HK-2 (cell line): ENCODE results near the gene GNAZ.
A peak's percentile ranks its signal among the peaks of the same experiment; 100 is the strongest.

ENCODE experiments used
- DNase-seq: peaks from one replicate; pipeline ENCODE4 v3.0.0-alpha.2; 2018; ENCODE audit not compliant: unreplicated experiment

The GNAZ gene

DNA sequence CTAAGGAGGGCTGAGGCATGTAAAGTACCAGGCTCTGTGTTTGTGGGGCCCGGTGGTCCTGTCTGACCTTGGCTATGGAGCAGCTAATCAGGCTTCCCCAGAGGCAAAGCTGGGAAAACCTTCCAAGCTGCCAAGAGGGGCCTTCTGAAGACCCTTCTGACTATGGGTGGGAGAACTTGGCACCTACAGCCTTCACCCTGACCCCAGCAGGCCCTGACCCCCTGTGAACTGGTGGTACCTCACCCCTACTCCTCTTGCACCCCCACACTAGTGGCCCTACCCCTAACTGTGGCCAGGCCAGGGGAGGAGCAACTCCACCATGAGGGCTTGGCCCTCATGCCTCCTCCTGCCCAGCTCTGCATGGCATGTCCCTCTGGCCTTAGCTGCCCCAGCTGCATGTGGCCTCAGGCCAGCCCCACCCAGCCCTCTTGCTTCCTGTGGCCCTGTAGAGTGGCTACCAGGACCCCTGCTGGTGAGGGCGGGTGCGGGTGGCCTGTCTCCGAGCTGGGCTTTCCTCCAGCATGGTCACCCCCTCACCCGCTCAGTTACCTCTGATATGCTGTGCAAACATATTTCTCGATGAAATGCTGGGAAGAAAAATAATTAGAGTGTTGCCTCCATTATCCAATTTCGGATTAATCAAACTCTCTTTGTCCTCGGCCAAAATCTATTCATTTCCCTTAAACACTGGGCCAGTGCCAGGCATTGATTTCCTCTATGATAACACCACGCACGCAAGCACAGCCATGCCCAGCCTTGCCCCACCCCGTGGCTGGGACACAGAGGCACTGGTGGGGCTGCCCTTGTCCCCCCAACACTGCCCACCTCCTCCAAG is 7.5 kb downstream of the GNAZ start:
- no peak for DNase-seq

DNA sequence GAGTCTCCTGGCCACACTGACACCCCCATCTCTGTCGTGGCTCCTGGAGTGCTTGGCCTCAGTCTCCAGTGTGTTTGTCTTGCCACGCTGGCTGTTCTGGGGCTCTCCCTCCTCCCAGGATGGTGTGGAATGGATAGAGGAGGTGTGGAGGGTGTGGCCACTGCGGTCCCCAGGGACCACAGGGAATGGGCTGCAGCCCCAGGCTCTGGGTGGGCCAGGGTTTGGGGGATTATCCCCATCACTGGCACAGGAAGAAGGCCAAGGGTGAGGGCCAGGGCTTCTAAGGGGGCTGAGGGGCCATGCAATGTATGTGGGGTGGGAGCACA is 8.1 kb downstream of the GNAZ start:
- no peak for DNase-seq

DNA sequence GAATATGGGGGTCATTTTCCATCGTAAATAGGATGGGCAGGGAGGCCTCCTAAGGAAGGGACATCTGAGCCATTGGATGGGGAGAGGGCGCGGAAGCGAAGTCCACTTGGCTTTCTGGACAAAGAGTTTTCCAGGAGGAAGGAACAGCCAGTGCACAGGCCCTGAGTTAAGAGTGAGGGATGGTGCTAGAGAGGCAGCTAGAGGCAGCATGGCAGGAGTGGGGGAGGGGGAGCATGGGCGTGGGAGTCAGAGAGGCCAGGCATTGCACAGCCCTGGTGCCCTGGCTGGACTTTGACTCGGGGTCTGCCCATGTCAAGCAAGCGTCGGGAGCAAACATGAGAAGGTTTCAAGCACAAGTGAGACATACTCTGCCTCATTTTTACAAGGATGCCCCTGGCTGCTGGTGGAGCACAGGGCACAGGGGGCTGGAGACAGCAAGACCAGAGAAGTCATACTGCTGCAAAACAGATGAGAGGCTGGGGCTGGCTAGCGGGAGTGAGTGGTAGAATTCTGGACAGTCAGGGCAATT is 9.0 kb downstream of the GNAZ start:
- DNase-seq: no peak

DNA sequence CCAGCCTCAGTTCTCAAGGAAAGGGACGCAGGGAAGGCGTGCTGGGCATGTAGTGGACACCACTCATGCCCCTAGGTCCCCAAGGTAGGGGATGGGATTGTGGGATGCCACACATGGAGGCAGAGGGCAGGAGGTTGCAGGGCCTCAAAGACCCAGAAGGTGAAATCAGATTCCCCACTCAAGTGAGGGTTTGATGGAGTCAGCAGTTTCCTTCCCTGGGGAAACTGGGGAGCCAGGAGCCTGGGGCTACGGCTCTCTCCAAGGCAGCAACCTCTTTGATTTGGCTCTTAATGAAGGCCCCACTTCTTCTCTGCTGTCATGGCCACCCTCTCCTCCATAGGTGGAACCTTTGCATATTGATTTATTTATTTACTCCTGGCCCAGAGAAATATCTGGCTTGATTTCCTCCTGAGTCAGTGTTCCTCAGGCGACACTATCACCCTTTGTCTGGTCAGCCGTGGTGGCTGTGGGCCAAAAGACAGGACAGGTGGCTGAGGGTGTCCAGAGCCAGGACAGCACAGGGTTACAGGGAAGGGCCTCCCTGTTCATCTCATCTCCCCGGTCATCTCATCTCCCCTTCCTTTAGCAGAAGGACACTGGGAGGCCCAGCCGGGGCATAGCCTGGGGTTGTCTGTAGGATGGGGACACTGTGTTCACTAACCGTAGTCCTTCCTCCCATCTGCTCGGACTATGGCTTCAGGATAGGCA is 9.6 kb downstream of the GNAZ start:
- no peak for DNase-seq

DNA sequence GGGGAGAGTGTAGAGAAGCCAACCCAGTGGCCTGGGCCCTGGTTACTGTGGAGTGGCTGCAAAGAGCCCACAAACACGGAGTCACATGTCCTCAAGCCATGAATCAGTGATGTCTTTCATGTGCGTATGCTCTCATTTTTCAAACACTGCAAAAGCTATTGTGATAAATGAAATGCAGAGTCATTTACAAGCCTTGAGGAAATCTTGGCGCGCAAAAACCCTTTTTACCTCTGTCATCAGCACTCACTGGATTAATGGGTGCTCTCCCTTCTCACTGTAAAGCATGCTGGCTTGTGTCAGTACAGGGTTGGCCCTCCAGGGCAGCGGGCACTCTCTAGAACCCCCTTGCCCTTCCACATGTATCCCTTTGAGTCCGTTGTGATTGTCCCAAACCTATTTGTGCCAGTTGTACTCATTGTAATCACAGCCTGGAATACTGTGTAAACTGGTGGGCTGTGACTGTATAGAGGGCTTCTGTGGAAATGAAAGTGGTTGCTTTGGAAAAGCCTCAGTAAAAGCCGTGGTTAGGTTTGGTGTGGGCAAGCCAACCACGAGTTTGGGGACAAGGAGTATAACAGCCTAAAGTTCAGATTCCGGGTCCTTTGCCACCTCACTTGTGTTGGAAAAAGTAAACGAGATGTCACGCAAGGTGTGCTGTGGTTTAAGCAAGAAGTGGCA is 10.4 kb downstream of the GNAZ start:
- DNase-seq: no peak

DNA sequence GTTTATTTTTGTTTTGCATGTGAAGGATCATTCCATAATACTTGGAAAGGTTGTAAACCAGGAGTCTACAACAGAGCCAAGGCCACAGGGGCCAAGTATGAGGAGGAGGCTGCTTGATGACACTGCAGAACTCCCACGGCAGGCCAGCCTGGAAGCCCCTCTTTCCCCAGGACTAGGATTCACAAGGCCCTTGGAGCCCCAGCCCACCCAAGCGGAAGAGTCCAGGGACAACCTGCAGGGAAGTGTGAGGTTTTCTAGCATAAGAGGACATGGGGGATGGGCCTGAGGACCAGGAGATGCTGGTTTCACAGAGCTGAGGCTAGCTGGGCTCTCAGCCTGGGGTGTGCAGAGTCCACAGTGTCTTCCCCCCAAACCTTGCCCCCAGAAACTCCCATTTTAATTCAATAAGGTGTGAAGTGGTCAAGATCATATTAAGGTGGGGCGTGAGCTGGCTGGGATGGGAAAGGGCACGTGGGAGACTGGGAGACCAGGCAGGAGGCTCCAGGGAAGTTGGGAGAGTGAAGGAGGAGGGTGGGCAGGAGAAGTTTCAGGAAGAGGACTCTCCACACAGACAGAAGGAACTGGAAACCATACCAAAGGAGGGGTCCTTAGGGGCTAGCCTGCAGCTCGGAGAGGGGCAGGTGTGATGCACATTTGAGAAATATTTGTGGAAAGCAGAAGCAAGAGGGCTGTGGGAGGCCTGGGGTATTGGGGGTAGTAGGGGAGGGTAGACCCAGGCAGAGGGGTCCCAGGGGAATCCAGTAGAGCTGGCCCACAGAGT is 12.4 kb downstream of the GNAZ start:
- DNase-seq: no peak

DNA sequence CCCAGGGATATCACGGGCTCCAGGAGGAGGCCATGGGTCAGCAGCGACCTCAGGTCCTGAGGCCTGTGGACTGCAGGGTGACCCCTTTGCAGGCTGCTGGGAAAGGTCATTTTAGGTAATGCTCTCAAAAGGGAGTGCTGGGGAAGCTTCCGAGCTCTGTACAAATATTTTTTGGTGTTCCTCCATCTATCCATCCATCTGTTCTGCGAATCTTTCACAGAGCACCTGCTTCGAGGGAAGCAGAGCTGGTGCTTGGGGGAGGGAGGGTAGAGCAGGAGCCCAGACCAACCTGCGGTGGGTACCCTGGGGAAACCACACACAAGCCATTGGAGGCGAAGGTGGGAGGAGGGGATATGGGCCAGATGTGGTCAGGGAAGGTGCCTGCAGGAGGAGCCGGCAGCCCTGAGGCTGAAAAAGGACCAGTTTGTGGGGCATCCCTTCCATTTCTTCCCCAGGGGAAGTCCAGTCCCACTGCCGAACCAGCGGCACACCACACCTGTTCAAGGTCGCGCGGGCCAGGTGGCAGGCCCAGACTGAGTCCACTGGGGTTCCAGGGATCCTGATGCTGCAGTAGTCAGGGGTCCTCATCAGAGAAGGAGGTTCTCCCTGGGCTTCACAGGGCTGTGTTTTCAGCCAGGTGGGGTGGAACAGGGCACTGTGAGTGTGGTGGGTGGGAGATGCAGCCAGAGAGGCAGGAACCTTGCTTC is 13.1 kb downstream of the GNAZ start:
- DNase-seq: no peak

DNA sequence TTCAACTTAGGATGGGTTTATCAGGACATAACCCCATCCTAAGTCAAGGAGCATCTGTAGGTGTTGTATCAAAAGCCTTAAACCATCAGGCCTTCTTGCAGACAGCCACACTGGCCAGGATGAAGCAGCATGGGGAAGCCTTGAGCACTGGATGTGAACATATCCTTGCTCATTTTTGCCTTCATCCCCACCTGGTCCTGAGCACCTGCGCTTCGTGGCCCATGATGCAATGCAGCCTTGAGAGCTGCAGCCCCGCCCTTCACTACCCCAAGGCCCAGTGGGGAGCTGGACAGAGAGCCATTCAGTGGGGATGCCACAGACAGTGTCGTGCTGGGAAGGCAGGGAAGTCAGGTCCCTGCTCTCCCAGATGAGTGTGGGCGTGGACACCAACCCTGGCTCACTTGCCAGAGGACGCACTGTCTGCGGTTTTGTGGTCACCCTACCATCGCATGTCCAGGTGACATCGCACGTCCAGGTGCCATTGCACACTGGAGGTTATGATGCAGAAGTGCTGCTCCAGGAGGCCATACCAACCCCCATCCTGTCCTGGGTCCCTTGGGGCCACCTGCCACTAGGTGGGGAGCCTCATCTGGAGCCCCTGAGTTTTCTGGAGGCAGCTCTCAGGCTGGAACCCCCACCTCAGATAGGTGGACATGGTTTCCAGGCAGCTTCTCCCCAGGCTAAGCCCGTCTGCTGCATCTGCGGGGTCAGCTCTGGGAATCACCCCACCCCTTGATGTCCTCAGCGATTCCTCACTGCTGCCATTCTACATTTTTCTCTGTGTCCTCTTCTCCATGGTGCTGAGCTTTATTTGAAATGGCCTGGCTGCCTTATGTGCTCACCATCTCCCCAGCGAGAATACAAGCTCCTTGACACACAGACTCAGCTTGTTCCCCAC is 14.4 kb downstream of the GNAZ start:
- no peak for DNase-seq

DNA sequence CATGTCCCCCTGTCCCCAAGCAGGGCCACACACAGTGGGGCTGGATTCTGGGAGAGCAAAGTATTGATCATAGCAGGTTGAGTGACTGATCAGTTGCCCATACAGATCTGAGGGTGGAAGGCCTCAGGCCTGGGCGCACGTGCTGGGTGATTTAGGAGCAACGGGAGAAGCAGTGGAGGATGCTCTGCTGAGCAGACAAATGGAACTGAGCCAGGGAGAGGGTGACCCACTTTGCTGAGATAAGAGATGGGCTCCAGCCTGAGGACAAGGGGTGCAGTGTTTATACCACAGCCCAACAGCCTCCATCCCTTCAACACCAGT is 15.0 kb downstream of the GNAZ start:
- DNase-seq: no peak

DNA sequence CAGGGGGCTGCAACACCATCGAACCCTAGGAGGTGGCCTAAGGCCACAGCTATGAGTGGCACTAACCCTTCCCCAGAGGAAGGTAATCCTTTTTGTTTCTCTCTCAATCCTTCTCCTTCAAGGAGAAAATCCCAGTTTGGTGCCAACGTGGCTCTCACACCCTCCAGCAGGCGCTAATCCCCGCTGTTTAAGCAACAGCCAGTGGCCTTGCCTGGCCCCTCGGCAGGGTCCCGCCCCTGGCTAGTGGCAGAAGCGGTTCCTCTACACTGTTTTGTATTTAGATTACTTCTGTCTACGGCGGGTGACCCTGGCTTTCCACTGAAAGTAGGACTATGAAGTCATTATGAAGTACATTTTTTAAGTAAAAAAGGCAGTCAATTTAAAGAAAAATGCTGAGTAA is 15.5 kb downstream of the GNAZ start:
- DNase-seq: no peak

DNA sequence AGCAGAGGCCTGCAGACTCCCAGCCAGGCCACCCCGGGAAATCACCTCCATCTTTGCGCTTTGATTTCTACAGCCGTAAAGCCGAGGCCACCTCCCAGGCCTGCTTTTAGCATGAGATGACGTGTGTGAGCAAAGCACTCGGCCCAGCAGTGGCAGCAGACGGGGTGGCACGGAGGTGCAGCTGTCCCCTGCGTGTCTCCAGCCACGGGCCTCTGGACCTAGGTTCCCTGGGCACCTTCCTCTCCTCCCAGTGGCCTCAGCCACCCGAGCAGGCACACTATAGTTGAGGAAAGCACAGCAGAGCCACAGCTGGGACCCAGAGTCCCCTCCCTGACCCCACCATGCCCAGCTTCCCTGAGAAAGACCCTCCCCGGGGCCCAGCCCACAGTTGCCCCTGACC is 15.9 kb downstream of the GNAZ start:
- no peak for DNase-seq

DNA sequence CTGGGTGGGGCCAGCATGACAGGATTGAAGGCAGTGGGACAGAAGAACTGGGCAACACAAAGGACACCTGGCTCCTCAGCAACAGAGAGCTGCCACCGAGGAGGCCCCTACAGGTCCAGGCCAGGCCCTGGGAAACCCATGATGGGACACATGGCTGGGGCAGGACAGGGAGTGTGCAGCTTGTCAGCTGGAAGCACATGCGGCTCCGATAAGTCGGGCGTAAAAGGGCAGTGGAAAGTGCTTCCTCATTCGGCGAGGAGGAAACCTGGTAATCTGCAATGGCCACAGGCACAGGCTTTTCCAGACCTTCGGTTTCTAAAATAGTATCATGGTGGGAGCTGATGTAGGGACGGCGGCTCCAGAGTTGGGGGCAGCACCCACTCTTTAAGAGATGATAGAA is 16.5 kb downstream of the GNAZ start:
- DNase-seq: no peak

DNA sequence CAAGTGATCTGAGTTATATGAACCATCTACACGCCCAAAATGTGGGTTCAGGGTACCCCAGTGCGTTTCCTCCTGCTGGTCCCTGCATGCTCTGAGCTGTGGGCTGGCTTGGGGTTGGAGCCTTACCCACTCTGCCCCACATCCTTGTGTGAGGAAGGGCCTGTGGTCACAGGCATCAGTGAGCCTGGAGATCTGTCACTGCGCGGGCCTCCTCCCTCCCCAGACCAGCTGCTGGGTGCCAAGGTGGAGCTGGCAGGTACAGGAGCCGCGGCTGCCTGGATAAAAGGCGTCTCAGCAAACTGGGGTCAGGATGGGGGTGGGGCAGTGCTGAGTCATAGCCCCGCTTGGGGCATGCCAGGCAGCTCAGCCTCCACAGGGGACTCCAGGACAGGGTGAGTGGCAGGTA is 17.9 kb downstream of the GNAZ start:
- peak; percentile 10 for DNase-seq

DNA sequence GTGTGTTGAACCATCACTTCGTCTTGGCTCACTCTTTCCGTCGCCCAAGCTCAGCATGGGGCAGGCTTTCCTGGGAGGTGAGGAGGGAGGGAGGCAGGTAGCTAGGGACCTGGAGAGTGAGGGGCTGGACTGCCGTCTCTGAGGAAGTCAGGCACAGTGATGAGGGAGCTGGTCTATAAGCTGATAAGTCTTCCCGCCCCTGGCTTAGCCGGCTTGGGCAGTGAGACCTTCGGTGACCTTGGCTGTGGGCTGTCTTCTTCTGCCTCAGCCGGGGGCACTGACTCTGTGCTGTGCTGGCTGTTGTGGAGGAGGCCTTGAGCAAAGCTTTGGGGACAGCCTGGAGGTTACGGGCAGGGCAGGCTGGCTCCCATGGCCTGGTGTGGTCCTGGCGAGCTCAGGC is 18.7 kb downstream of the GNAZ start:
- DNase-seq: no peak

DNA sequence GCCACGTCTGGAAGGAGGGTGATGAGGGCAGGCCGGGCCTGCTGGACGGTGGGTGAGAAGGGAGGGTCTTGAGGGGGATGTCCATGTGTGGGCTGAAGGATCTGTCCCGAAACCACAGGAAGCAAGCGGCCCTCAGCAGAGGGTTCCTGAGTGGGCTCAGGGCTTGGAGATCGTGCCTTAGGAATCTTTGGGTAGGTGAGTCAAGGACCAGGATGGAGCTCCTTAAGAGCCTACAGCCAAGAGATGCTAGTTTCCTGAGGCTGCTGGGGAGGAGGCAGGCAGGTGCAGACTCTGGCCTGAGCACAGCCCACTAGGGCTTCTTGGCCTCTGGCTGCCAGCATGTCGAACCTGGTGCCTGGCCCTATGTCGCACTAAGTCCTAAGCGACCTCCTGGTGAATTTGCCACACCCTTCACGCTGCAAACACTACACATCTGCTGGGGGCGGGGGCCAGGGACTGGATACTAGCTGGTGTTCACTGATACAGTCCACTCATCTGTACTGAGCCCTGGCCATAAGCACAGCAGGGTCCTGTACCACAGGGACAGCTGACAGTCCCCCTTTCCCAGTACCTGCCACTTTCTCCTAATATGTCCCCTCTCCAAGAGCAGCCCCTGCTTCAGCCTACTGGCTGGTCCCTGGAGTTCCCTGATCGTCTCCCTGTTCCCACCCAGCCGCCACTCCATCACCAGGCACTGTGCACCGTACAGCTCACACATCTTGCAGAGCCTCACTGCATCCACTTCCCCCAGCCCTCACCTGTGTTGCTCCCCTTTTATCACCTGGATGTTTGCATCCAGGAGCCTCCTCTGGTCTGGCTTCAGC is 19.5 kb downstream of the GNAZ start:
- DNase-seq: no peak

DNA sequence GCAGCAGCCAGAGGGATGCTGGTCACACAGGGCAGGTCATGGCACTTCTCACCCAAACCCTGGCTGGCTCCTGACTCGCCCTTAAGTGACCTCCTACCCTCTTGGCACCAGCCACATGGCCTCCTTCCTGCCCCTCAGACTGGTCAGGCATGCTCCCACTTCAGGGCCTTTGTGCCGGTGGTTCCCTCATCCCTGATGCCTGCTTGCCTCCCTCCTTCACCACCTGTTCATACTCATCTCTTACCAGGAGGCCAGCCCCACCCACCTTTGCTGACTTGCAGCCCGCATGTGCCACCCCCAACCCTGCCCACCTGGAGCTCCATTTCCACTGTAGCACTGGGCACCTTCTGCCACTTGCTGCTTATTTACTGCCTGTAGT is 20.1 kb downstream of the GNAZ start:
- DNase-seq: no peak

DNA sequence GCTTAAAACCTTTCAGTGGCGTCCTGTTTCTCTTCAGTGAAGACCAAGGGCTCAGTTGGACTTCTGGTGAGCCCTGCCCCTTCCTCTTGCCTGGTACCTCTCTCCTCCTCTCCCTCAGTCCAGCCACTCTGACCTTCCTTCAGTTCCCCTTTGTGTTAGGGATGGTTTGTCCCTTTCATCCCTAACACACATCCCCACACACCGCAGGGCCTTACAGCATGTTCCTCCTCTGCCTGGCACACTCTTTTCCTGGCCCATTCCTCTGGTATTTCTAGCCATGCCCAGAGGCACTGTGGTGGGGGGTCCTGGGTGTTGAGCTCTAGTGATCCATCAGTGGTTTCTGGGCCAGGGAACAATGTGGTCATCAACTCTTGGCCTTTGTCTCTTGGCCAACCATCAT is 21.4 kb downstream of the GNAZ start:
- no peak for DNase-seq

DNA sequence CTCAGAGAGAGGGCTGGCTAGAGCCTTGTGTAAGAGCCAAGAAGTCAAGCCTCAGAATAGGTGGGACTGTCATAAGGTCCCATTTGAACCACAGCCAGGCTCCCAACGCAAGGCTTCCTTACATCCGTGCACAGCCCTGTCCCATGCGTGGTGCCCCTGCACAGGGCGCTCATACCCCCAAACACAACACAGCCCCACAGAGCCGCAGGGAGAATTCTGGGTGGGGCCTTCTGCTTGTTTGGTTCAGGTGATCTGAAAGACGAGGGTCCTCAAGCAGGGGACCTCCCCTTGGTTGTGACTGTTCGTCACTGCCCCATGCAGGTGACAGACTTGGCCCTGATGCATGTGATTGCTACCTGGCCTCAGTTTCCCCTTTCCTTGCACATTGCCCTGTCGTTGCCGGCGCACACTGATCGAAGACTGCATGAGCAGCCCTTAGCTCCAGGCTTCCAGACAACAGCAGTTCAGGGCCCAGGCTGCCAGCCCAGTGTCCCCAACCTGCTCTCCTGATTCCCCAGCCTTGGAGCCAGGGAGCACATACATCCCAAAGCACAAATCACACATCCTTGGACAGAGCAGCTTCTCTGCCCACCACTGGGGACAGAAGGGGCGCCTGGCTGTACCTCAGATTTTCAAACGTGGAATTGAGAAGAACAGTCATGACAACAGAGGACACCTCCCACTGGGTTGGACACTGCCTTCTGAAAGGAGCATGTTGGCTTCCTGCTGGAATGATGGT is 22.1 kb downstream of the GNAZ start:
- no peak for DNase-seq
